LNCaP clone FGC (cell line): ENCODE results near the gene SETD5.
"Not testable (repeated sequence)": the region's sequence is repeated elsewhere in the genome, so short reads cannot be mapped to it uniquely, and the experiment has no call there.

Source experiments
- DNase-seq: peaks from one replicate; pipeline ENCODE4 v3.0.0-alpha.2; 2011; ENCODE audit warnings: low read depth
- H3K4me3 ChIP-seq: 2 replicates; pipeline ENCODE4 v1.5.1; 2011; ENCODE audit warnings: mild to moderate bottlenecking, low read depth, low read length, control low read depth
- CTCF ChIP-seq: IDR thresholded peaks from 2 replicates; pipeline ENCODE4 v1.5.1; 2012; ENCODE audit warnings: mild to moderate bottlenecking; ENCODE audit not compliant: control insufficient read depth, insufficient read depth; ENCODE audit errors: extremely low read depth

The SETD5 gene

GRCh38 chr3:9491506-9491905 lies 94.1 kb downstream of the SETD5 start:
- no peak overlapping the region for H3K4me3 ChIP-seq
- no peak for DNase-seq
- TF ChIP-seq CTCF, result no peak

GRCh38 chr3:9494036-9494435 lies 96.6 kb downstream of the SETD5 start:
- not testable (repeated sequence) for DNase-seq, H3K4me3 ChIP-seq

- TF ChIP-seq CTCF, result no peak
- no peak for DNase-seq
- H3K4me3 ChIP-seq, result no peak overlapping the region
Measured at GRCh38 chr3:9496893-9497292, 99.5 kb downstream of the SETD5 start.

- TF ChIP-seq CTCF, result no peak
- H3K4me3 ChIP-seq, result no peak overlapping the region
- DNase-seq, result no peak
Measured at GRCh38 chr3:9497821-9498565, 100.6 kb downstream of the SETD5 start.

GRCh38 chr3:9498781-9499180 lies 101.4 kb downstream of the SETD5 start:
- TF ChIP-seq CTCF, result no peak
- no peak for DNase-seq
- H3K4me3 ChIP-seq, result no peak overlapping the region

- no peak for TF ChIP-seq CTCF
- no peak overlapping the region for H3K4me3 ChIP-seq
- DNase-seq, result no peak
Measured at GRCh38 chr3:9499455-9500107, 102.2 kb downstream of the SETD5 start.

- DNase-seq, result no peak
- TF ChIP-seq CTCF, result peak; percentile 88
- no peak overlapping the region for H3K4me3 ChIP-seq
Measured at GRCh38 chr3:9500108-9501050, 103.0 kb downstream of the SETD5 start.
